DMS 273 (cell line): ENCODE data around the gene MMP24OS.
A peak's percentile ranks its signal among the peaks of the same experiment; 100 is the strongest.

Experiments used
- DNase-seq: peaks from one replicate; lab custom pipeline; 2025; ENCODE audit not compliant: unreplicated experiment; lab: John Stamatoyannopoulos, UW

MMP24OS gene

GRCh38 chr20:35306931-35307517, 29.1 kb upstream of the MMP24OS start:
- DNase-seq = peak; percentile 87

- peak; percentile 53 for DNase-seq
These were observed 28.0 kb upstream of the MMP24OS start for GRCh38 chr20:35305682-35306556.

DNA sequence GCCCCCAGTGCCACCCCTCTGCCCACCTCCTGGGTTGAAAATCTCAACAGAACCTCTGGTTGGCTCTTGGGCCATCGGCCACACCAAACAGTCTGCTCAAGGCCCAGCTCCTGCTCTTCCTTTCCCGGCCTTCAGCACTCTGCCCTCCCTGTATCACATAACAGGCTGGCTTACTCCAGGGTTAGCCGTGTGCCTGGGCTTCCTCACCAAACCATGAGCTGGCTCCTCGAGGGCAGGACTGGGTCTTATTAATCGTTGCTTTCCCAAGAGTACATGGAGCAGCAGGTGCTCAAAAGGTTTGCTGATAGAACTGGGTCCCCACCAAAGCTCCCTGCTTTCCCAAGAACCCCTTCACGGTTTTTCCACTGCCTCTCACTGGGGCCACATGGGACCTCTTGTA, 27.0 kb upstream of the MMP24OS start:
- DNase-seq = no peak

- DNase-seq = peak; percentile 93
These were observed 26.0 kb upstream of the MMP24OS start for GRCh38 chr20:35303735-35304491.

DNA sequence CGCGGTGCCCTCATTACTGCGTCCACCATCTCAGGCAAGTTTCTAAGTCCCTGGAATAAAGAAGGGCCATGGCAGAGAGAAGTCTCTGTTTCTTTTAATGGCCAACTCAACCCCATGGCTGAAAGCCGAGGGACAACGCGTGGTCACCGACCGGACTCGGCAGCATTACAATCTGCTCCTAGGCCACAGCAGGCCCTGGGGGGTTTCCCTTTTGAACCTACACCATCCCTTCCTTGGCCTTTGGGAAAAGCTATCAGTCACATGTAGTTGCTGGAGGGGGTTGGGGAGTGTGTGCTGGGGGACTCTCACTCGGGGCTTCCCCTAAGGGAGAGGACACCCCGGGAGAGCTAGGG, 25.4 kb upstream of the MMP24OS start:
- no peak for DNase-seq

- DNase-seq = no peak
These were observed 24.8 kb upstream of the MMP24OS start for GRCh38 chr20:35302421-35303335.

GRCh38 chr20:35301426-35301825, 23.5 kb upstream of the MMP24OS start:
- no peak for DNase-seq

DNA sequence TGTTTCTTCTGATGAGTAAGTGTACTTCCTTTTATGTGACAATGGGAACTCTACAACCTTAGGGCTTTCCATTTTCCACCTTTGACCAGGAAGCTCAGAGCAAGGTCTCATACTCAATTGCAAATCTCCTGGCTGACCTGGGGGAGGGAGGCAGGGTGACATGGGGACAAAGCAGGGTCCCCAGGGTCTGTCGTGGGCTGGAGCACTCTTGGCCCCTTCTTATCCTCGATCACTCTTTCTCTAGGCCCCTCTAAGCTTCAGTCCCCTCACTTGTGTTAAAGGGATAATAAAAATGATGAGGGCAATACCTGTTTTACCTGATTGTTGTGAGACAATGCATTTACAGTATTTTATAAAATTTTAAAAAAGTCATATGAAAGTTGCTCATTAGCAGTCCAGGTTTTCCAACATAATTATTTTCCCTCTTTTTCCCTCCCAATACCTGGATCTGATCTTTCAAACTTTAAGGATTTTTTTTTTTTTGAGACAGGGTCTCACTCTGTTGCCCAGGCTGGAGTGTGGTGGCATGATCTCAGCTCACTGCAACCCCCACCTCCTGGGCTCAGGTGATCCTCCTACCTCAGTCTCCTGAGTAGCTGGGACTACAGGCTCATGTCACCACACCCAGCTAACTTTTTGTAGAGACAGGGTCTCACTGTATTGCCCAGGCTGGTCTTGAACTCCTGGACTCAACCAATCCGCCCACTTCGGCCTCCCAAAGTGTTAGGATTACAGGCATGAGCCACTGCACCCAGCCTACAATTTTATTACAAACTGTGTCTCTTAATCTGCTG, 22.7 kb upstream of the MMP24OS start:
- no peak for DNase-seq

GRCh38 chr20:35299780-35300179, 21.9 kb upstream of the MMP24OS start:
- peak; percentile 49 for DNase-seq

DNA sequence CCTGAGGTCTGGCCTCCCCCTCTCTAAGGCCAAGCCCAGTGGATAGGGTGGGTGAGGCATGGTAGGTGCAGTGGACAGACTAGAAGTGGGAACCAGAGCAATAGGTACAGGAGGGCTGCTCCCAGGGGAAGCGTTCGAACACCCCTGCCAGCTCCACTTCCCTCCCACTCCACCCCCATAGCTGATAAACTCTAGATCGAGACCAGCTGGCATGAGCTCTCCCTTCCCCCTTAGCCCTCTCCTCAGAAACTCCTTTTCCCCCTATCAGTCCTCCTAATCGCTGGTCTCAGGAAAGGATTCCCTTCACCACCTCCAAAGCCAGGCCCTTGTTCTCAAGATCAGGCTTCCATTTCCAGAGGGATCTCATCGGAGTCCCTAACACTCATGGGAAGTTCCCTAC, 20.3 kb upstream of the MMP24OS start:
- no peak for DNase-seq

DNA sequence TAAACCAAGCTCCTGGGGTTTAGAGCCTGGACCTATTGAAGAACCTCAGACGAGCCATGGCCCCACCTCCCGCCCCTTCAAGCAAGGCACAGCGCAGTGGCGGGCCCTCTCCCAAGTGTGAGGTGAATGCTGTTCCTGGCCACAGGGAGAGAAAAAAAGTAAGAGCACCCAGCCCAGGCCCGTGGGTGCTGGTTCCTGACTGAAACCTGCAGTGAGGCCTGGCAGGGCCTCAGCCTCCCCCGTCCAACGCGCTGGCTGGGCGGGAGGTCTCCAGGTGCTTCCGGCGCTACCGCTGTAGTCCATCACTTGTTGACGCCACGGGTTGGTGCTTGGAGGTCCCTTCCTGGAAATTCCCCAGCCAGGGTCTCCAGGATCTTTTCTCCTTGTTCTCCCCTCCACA, 19.8 kb upstream of the MMP24OS start:
- DNase-seq = no peak

GRCh38 chr20:35297155-35297554, 19.2 kb upstream of the MMP24OS start:
- peak; percentile 26 for DNase-seq

DNA sequence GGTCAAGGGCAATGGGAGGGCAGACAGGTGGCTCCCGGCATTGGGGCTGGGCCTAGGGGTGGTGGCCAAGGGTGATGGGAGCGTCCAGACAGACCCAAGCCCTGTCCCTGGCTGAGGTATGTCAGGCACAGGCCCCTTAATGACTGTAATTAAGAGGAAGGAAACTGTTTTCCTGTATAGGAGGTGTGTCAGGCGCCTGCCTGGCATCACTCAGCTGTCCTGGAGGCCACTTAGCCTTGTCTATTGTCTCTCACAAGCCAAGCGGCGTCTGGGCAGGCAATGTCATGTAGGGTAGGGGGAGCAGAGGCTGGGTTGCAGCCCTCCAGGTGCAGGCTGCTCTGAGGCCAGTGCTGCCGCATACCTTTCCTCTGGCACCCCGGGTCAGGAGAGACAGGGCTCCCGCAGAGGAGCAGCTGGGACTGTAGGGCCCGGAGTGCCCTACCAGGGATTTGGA, 18.2 kb upstream of the MMP24OS start:
- DNase-seq = no peak

- no peak for DNase-seq
These were observed 17.8 kb upstream of the MMP24OS start for GRCh38 chr20:35295674-35296073.

DNA sequence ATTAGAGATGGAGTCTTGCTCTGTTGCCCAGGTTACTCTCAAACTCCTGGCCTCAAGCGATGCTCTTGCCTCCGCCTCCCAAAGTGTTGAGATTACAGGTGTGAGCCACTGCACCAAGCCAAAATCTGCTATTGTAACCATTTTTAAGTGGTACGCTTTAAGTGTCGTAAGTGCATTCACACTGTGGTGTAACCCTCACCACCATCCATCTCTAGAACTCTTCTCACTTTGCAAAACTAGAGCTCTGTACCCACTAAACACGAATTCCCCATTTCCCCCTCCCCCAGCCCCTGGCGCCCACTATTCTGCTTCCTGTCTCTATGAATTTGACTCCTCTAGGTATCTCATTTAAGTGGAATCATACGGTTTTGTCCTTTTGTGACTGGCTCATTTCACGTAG, 17.1 kb upstream of the MMP24OS start:
- DNase-seq = no peak

DNA sequence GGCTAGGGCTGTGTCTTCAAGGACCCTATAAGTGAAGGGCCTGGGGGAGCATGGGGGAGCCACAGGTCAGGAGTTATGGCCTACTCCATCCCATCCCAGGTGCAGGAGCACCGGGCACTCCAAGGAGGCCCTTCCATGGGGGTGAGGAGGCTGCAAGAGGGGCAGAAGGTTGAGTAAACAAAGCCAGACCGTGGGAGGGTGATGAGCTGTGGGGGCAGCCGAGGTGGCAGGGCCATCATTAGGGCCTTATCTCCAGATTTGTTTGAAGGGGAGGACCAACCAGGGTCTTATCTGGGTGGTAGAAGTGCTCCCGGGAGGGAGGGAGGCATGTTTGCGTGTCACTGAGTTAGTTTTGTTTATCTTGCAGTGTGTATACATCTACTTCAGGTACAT, 16.4 kb upstream of the MMP24OS start:
- DNase-seq = no peak

GRCh38 chr20:35293303-35294292, 15.7 kb upstream of the MMP24OS start:
- no peak for DNase-seq

DNA sequence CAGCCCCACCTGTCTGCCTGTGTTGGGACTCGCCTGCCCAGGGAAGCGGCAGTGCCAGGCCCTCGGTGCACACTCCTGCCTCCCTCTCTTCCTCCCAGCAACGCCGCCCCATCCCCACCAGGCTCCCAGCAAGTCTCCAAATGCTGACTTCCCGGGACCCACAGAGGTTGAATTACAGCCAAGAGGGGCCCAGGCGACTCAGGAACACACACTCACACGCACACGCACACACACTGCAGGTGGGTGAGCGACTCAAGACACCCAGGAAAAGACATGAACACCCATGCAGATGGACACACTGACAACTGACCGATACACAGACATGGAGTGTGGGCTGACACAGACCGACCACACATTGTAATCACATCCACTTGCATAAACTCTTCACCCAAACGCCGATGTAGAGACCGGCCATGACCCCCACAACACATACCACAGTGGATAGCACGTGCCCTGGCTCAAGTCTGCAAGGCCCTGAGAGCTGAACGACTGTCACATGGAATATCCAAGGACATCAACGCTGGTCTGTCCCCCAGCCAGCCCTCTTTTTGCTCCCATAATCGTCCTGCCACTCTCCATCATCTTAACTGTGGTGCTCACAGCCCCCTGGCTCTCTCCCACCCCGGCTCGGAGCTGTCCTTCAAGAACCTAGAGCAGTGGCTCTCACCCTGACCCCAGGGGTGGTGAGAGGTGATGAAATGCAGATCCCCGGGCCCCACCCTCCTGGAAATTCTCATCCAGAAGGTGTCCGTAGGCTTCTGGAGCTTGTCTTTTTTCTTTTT, 14.8 kb upstream of the MMP24OS start:
- no peak for DNase-seq
